ENCODE data around the gene TRIM7. TPM values are rescaled to one million over a fixed set of nuclear protein-coding genes. Genes with fewer than 3 reads are reported as not detected.
"Not testable (repeated sequence)": the region's sequence is repeated elsewhere in the genome, so short reads cannot be mapped to it uniquely, and the experiment has no call there.

TRIM7 gene
- total RNA-seq, 1 donor from 2014 or later, result 20.8 TPM

DNA sequence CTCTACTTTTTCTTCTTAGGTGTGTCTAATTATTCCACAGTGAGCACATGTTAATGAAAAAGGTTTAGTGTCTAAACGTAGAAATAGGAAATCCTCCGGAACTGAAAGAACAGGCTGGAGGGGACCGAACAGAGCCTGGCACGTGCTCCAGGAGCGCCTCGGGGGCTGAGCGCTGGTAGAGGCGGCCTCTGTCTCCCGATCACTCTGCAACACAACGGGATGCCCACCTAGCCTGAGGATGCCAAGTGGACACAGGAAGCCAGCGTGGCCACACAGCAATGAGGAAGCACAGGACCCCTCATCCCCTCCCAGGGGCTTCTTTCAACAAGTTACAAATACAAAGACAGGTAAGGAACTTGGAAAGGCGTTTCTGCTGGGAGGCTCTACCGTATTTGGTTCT is 19.4 kb downstream of the TRIM7 start:
- no peaks in the 10 kb centered on the region for H3K36me3 ChIP-seq (ENCODE audit: control insufficient read depth, insufficient read depth, low read length)
- DNase-seq (ENCODE audit: low read depth) (no peak), FAIRE-seq (no peak)
- TF ChIP-seq, protein P1, sequence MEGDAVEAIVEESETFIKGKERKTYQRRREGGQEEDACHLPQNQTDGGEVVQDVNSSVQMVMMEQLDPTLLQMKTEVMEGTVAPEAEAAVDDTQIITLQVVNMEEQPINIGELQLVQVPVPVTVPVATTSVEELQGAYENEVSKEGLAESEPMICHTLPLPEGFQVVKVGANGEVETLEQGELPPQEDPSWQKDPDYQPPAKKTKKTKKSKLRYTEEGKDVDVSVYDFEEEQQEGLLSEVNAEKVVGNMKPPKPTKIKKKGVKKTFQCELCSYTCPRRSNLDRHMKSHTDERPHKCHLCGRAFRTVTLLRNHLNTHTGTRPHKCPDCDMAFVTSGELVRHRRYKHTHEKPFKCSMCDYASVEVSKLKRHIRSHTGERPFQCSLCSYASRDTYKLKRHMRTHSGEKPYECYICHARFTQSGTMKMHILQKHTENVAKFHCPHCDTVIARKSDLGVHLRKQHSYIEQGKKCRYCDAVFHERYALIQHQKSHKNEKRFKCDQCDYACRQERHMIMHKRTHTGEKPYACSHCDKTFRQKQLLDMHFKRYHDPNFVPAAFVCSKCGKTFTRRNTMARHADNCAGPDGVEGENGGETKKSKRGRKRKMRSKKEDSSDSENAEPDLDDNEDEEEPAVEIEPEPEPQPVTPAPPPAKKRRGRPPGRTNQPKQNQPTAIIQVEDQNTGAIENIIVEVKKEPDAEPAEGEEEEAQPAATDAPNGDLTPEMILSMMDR (IDR thresholded peaks at IDR 0.05; ENCODE audit: insufficient read depth, low read length, severe bottlenecking), result no peak
- H3K27me3 ChIP-seq (ENCODE audit: control insufficient read depth, insufficient read depth, low read length), result no peaks in the 10 kb centered on the region
- no peak overlapping the region for H3K4me3 ChIP-seq (ENCODE audit: low read depth, low read length)

DNA sequence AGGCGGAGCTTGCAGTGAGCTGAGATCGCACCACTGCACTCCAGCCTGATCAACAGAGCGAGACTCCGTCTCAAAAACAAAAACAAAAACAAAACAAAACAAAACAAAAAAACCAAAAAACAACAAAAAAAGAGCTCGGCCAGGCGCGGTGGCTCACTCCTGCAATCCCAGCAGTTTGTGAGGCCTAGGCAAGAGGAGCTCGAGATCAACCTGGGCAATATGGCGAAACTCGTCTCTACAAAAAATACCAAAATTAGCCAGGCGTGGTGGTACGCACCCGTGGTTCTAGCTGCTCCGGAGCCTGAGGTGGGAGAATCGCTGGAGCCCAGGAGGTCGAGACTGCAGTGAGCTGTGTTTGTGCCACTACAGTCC is 20.2 kb downstream of the TRIM7 start:
- Histone ChIP-seq H3K27me3 (ENCODE audit: control insufficient read depth, insufficient read depth, low read length) (no peaks in the 10 kb centered on the region), H3K36me3 (ENCODE audit: control insufficient read depth, insufficient read depth, low read length) (no peaks in the 10 kb centered on the region), H3K4me3 (ENCODE audit: low read depth, low read length) (peak overlapping the region; percentile 50)
- TF ChIP-seq, protein P1 (IDR thresholded peaks at IDR 0.05; ENCODE audit: insufficient read depth, low read length, severe bottlenecking), result no peak
- FAIRE-seq (no peak), DNase-seq (ENCODE audit: low read depth) (no peak)

DNA sequence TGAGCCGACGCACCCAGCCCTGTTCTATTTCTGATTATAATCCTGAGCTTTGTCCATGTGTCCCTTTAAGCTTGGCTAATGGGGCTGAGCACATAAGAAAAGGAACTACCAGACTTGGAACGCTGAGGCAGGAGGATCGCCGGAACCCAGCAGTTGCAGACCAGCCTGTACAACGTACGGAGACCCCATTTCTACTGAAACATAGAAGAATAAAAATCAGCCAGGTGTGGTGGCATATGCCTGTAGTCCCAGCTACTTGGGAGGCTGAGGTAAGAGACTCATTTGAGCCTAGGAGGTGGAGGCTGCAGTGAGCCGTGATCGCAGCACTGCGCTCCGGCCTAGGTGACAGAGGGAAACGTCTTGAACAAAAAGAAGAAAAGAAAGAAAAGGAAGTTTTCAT is 22.3 kb downstream of the TRIM7 start:
- no peak for FAIRE-seq

DNA sequence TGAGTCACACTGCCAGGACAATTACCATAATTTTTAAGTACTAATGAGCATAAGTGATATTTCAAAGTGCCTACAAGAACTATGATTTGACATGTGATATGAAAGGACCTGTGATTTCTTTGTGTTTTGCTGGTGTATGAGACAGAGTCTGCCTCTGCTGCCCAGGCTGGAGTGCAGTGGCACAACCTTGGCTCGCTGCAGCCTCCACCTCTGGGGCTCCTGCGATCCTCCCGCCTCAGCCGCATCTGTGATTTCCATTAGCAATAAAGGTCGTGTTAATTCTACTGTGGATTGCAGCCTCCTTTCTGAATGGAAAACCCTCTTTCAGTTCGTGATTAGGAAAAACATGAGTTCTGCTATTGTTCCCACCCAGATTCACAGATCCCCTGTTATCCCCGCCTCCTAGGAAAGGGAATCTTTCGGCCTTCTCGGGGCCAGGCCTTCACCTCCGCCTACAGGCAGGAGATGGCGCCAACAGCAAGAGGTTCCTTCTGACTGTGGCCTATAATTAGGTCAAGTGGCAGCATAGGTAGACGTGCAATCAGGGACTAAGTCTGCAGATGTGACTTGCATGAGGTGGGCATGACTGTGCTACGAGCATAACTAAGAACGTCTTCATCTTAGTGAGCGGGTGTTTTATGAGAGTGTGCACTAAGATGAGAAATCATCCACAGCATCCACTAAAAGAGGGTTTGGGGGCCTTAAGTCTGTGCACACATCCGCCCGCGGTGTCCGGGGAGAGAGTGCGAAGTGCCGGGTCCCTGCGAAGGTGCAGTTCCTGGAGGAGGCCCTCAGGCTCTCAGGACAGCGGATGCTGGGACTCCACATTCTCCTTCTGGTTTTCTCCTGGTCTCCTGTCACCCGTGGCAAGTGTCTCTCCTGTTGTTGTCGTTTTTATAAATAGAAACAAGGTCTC is 23.1 kb downstream of the TRIM7 start:
- H3K27me3 ChIP-seq (ENCODE audit: control insufficient read depth, insufficient read depth, low read length), result no peaks in the 10 kb centered on the region
- FAIRE-seq (no peak), DNase-seq (ENCODE audit: low read depth) (peak; percentile 64)
- no peak overlapping the region for H3K4me3 ChIP-seq (ENCODE audit: low read depth, low read length)
- TF ChIP-seq, protein P1 (IDR thresholded peaks at IDR 0.05; ENCODE audit: insufficient read depth, low read length, severe bottlenecking), result peak; percentile 80
- H3K36me3 ChIP-seq (ENCODE audit: control insufficient read depth, insufficient read depth, low read length), result no peaks in the 10 kb centered on the region

More for the DNA sequence above, 22.3 kb downstream of the TRIM7 start:
- TF ChIP-seq, protein P1 (IDR thresholded peaks at IDR 0.05; ENCODE audit: insufficient read depth, low read length, severe bottlenecking), result no peak
- no peak for DNase-seq (ENCODE audit: low read depth)
- Histone ChIP-seq H3K36me3 (ENCODE audit: control insufficient read depth, insufficient read depth, low read length) (no peaks in the 10 kb centered on the region), H3K4me3 (ENCODE audit: low read depth, low read length) (no peak overlapping the region), H3K27me3 (ENCODE audit: control insufficient read depth, insufficient read depth, low read length) (no peaks in the 10 kb centered on the region)

DNA sequence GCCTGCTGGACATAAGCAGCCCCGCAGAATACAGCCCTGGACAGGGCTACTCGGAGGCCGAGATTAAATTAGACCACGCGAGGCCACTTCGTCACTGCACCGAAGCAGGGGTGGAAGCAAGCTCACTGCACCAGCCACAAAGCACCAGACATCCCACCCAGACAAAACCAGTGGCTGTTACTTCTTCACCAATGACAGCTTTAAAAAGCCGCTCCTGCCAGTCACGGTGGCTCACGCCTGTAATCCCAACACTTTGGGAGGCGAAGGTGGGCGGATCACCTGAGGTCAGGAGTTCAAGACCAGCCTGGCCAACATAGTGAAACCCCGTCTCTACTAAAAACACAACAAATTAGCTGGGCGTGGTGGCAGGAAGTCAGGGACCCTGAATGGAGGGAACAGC is 27.4 kb downstream of the TRIM7 start:
- FAIRE-seq; H3K4me3 ChIP-seq (ENCODE audit: low read depth, low read length); H3K36me3 ChIP-seq (ENCODE audit: control insufficient read depth, insufficient read depth, low read length); DNase-seq (ENCODE audit: low read depth); H3K27me3 ChIP-seq (ENCODE audit: control insufficient read depth, insufficient read depth, low read length): not testable (repeated sequence)

DNA sequence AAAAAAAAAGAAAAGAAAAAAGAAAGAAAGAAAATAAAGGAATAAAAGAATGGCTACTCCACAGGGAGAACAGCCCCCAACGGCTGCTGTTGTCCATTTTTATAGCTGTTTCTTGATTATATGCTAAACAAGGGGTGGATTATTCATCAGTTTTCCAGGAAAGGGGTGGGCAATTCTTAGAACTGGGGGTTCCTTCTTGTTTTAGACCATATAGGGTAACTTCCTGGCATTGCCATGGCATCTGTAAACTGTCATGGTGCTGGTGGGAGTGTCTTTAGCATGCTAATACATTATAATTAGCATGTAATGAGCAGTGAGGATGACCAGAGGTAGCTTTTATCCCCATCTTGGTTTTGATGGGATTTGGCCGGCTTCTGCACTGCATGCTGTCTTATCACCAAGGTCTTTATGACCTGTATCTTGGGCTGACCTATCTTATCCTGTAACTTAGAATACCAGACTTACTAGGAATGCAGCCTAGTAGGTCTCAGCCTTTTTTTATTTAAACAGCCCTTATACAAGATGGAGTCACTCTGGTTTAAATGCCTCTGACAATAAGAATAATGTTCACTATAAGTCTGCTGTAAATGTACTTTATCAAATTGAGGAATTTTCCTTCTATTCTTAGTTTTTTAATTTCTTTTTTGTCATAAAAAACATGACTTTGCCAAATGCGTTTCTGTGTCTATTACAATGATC is 28.6 kb downstream of the TRIM7 start:
- FAIRE-seq (no peak), DNase-seq (ENCODE audit: low read depth) (no peak)
- Histone ChIP-seq H3K4me3 (ENCODE audit: low read depth, low read length) (no peak overlapping the region), H3K36me3 (ENCODE audit: control insufficient read depth, insufficient read depth, low read length) (no peaks in the 10 kb centered on the region), H3K27me3 (ENCODE audit: control insufficient read depth, insufficient read depth, low read length) (no peaks in the 10 kb centered on the region)
- TF ChIP-seq, protein P1 (IDR thresholded peaks at IDR 0.05; ENCODE audit: insufficient read depth, low read length, severe bottlenecking), result no peak

Data from bronchial epithelial cell (primary cell).